GM12878 (cell line): ENCODE results near the gene SNX13. TPM values are rescaled to one million over a fixed set of nuclear protein-coding genes. Genes with fewer than 3 reads are reported as not detected.

ENCODE experiments used
- ATAC-seq: fragments of 200-7000 bp; cut with Tn5 transposase; 3 replicates; pipeline ENCODE4 v1.9.1; 2020; ENCODE audit warnings: mild to moderate bottlenecking, moderate library complexity
- BruUV-seq: library from RNA; stranded (reverse); fragments of 400-500 nt; replicated peaks from 2 replicates; lab custom pipeline; 2021; lab: Mats Ljungman, UMichigan
- CTCF ChIA-PET: fragments of 300-600 bp; sonication (Branson Sonifier 250); formaldehyde crosslinking; extraction: SDS; loops from one replicate; lab custom pipeline; 2021; ENCODE audit warnings: inconsistent platforms; lab: Yijun Ruan, JAX
- POLR2A ChIA-PET: fragments of 350-600 bp; formaldehyde crosslinking; extraction: SDS; loops from one replicate; lab custom pipeline; 2021; ENCODE audit warnings: inconsistent platforms; lab: Charles Lee
- RAD21 ChIA-PET: fragments of 300-600 bp; sonication (Branson Sonifier 250); formaldehyde crosslinking; loops from one replicate; lab custom pipeline; 2023; ENCODE audit warnings: antibody characterized with exemption; ENCODE audit not compliant: unreplicated experiment; lab: Charles Lee
- SMC1A ChIA-PET: fragments of 300-600 bp; sonication (Branson Sonifier 250); formaldehyde crosslinking; loops from one replicate; lab custom pipeline; 2023; ENCODE audit not compliant: unreplicated experiment, uncharacterized antibody; lab: Charles Lee
- DNase-seq: peaks from one replicate; pipeline ENCODE4 v3.0.0-alpha.2; 2011; ENCODE audit warnings: low read depth, low spot score
- FAIRE-seq: peaks from 3 replicates; lab custom pipeline; 2011; peaks lifted over from hg19 to GRCh38; lab: Jason Lieb, UNC
- H2AFZ ChIP-seq: 2 replicates; pipeline ENCODE4 v1.6.0; 2011; ENCODE audit warnings: low read depth, low read length, control low read depth; ENCODE audit not compliant: control insufficient read depth
- H3K27ac ChIP-seq: 2 replicates; pipeline ENCODE4 v1.5.1; 2011; ENCODE audit warnings: control low read depth; ENCODE audit not compliant: control insufficient read depth, insufficient read depth
- H3K27me3 ChIP-seq, 2 experiments: replicated peaks in 1 of 2; 2 replicates each; pipeline versions ENCODE4 v1.6.0 to v1.6.1; 2011; ENCODE audit warnings: low read length in 1 of 2; ENCODE audit not compliant: control insufficient read depth in 2 of 2, insufficient read depth in 2 of 2
- H3K36me3 ChIP-seq, 2 experiments: 2 replicates each; pipeline ENCODE4 v1.5.1; 2011; ENCODE audit warnings: low read length in 1 of 2; ENCODE audit not compliant: control insufficient read depth in 2 of 2, insufficient read depth in 2 of 2
- H3K4me1 ChIP-seq: 2 replicates; pipeline ENCODE4 v1.6.1; 2011; ENCODE audit warnings: mild to moderate bottlenecking, low read length, moderate library complexity, mixed read lengths; ENCODE audit not compliant: control insufficient read depth, insufficient read depth
- H3K4me2 ChIP-seq: 2 replicates; pipeline ENCODE4 v1.6.0; 2011; ENCODE audit warnings: control low read depth; ENCODE audit not compliant: control insufficient read depth, insufficient read depth
- H3K4me3 ChIP-seq: fragments of 200-600 bp; sonication (generic); 2 replicates; pipeline ENCODE4 v1.5.1; 2016
- H3K79me2 ChIP-seq: 2 replicates; pipeline ENCODE4 v1.6.0; 2011; ENCODE audit warnings: low read length; ENCODE audit not compliant: control insufficient read depth, insufficient read depth
- H3K9ac ChIP-seq: 2 replicates; pipeline ENCODE4 v1.8.0; 2011; ENCODE audit warnings: low read length, control low read depth, mixed read lengths; ENCODE audit not compliant: control insufficient read depth, insufficient read depth
- H3K9me3 ChIP-seq: replicated peaks from 3 replicates; pipeline ENCODE4 v1.5.1; 2011; ENCODE audit warnings: mild to moderate bottlenecking, low read length; ENCODE audit not compliant: control insufficient read depth, insufficient read depth
- H4K20me1 ChIP-seq: 2 replicates; pipeline ENCODE4 v1.6.0; 2011; ENCODE audit not compliant: control insufficient read depth, insufficient read depth
- ATF7 ChIP-seq: fragments of 450-650 bp; IDR thresholded peaks from 2 replicates; pipeline ENCODE4 v1.6.1; 2016; ENCODE audit warnings: low read depth, mild to moderate bottlenecking
- E2F8 ChIP-seq: fragments of 450-650 bp; IDR thresholded peaks from 2 replicates; pipeline ENCODE4 v1.6.1; 2018; ENCODE audit warnings: mild to moderate bottlenecking, low read depth, moderate library complexity; ENCODE audit not compliant: partially characterized antibody
- EZH2 ChIP-seq: IDR thresholded peaks from 2 replicates; pipeline ENCODE4 v1.6.1; 2012; ENCODE audit warnings: low read depth, mild to moderate bottlenecking, control low read depth, inconsistent platforms, low read length, borderline replicate concordance; ENCODE audit not compliant: control insufficient read depth
- JUND ChIP-seq: IDR thresholded peaks from 2 replicates; pipeline ENCODE4 v1.6.1; 2012; ENCODE audit warnings: low read depth, mild to moderate bottlenecking, low read length, improper control_type of control experiment, moderate library complexity
- MEF2A ChIP-seq: IDR thresholded peaks from 2 replicates; pipeline ENCODE4 v1.6.1; 2011; ENCODE audit warnings: low read depth, mild to moderate bottlenecking, low read length, moderate library complexity; ENCODE audit not compliant: insufficient read depth
- NR2F1 ChIP-seq: fragments of 450-650 bp; conservative IDR thresholded peaks from 2 replicates; pipeline ENCODE4 v1.6.1; 2017; ENCODE audit warnings: mild to moderate bottlenecking
- RAD21 ChIP-seq: IDR thresholded peaks from 2 replicates; pipeline ENCODE4 v1.6.1; 2011; ENCODE audit warnings: mild to moderate bottlenecking, low read depth, low read length, moderate library complexity; ENCODE audit not compliant: insufficient read depth
- RBBP5 ChIP-seq: fragments of 200-600 bp; sonication (generic); conservative IDR thresholded peaks from 2 replicates; pipeline ENCODE4 v1.6.1; 2016
- RUNX3 ChIP-seq: IDR thresholded peaks from 2 replicates; pipeline ENCODE4 v1.6.1; 2012; ENCODE audit warnings: low read length, inconsistent platforms
- SUPT20H ChIP-seq: IDR thresholded peaks from 2 replicates; pipeline ENCODE4 v1.6.1; 2011; ENCODE audit warnings: low read depth, mild to moderate bottlenecking, low read length, moderate library complexity, borderline replicate concordance; ENCODE audit not compliant: control insufficient read depth
- ZNF24 ChIP-seq: fragments of 450-650 bp; IDR thresholded peaks from 2 replicates; pipeline ENCODE4 v1.6.1; 2017; ENCODE audit warnings: antibody characterized with exemption, mild to moderate bottlenecking
- WGBS: methylation state at CpG from one replicate; pipeline ENCODE4 v1.1.6; 2016; ENCODE audit warnings: low lambda C conversion rate; ENCODE audit not compliant: insufficient replicate concordance, insufficient coverage; ENCODE audit errors: missing lambda C conversion rate; 5-methylcytosine and 5-hydroxymethylcytosine counted together
- in situ Hi-C: fragments of 300-500 bp; cut with MboI; formaldehyde crosslinking; loops from 9 replicates; pipeline ENCODE4 v1.14.3; 2018; ENCODE audit warnings: mixed read lengths
- intact Hi-C: fragments of 100-400 bp; cut with micrococcal nuclease; formaldehyde crosslinking; loops from one replicate; pipeline ENCODE4 v1.14.2; 2022; ENCODE audit not compliant: unreplicated experiment
- polyA plus RNA-seq, 11 experiments: library from polyadenylated mRNA; depleted of rRNA in 4 of 11; unstranded in 6 of 11; stranded (reverse) in 5 of 11; fragments of >200 nt; fragmentation: Nextera tagmentation in 4 of 11; fragmentation: Illumina TruSeq in 1 of 11; extraction: Ambion mirVana in 4 of 11; extraction: Trizol in 1 of 11; gene quantifications; 1 replicate in 1 of 11; 2 replicates in 10 of 11; pipeline versions ENCODE4 v1.2.1 to v1.2.3, GENCODE V29; 2011 to 2016; ENCODE audit warnings: inconsistent platforms in 2 of 11, missing spikeins in 2 of 11, low read depth in 1 of 11
- total RNA-seq, 4 experiments: library from RNA; depleted of rRNA in 3 of 4; stranded (reverse); fragments of >200 nt in 3 of 4; fragmentation: Illumina TruSeq in 1 of 4; extraction: Trizol in 1 of 4; gene quantifications; 2 replicates each; pipeline versions ENCODE4 v1.2.1 to v1.2.3, GENCODE V29; 2013 to 2021

SNX13 gene
- total and polyA plus RNA-seq, 10 of the 15 experiments (the other 5 are each of a cell fraction or from before 2014, with no cell fraction given): 2.2 to 17.1 (median 11.9) TPM

- no peak overlapping the region for H3K27ac ChIP-seq
- POLR2A ChIA-PET: no interaction called here
- CTCF ChIA-PET: interaction anchor here (0.8 to 3.0 kb wide), 4 partner anchors 9 to 165 kb away, joined by 3 to 28 read pairs (median 5); no protein-coding TSS in a partner anchor
Observed at GRCh38 chr7:17936321-17936720, 4.0 kb downstream of the SNX13 start.

GRCh38 chr7:17934612-17935240, 5.6 kb downstream of the SNX13 start:
- 98% methylated on average over 2 of the region's 2 CpGs for WGBS
- ChIA-PET POLR2A (no interaction called here), SMC1A (interaction anchor here (0.6 to 0.8 kb wide), 2 partner anchors 26 to 59 kb away, joined by 3 read pairs; no protein-coding TSS in a partner anchor), CTCF (interaction anchor here (0.8 kb wide), 1 partner anchor 633 kb away, joined by 3 read pairs; no protein-coding TSS in a partner anchor), RAD21 (interaction anchor here (1.3 kb wide), 1 partner anchor 165 kb away, joined by 3 read pairs; no protein-coding TSS in a partner anchor)
- in situ Hi-C loops: no loop called here
- H3K79me2 ChIP-seq: peaks cover 40% of the 10 kb centered on the region
- H3K36me3 ChIP-seq: no peaks in the 10 kb centered on the region
- intact Hi-C loops: no loop called here
- 0 out of 2 replicates have a peak overlapping the region, but pooled peaks have one; percentile 28 for H3K4me3 ChIP-seq
- peak overlapping the region; percentile 62 for H3K4me2 ChIP-seq
- no peaks in the 10 kb centered on the region; the same call in 2 of the 3 replicates for H3K9me3 ChIP-seq
- H3K27me3 ChIP-seq: no peaks in the 10 kb centered on the region
- TF ChIP-seq SUPT20H: no peak
- peak; percentile 35; the same call in 1 of the 2 replicates for TF ChIP-seq RUNX3
- no peak for TF ChIP-seq EZH2
- no peak for TF ChIP-seq MEF2A
- TF ChIP-seq E2F8: no peak
- no peak for TF ChIP-seq RBBP5
- no peak overlapping the region for H3K9ac ChIP-seq
- ATAC-seq (no peak), DNase-seq (no peak), FAIRE-seq (no peak)
- no TSS peak for BruUV-seq
- H3K4me1 ChIP-seq: peaks cover 23% of the 10 kb centered on the region
- no peak overlapping the region for H2AFZ ChIP-seq
- H4K20me1 ChIP-seq: no peaks in the 10 kb centered on the region
- H3K27ac ChIP-seq: no peak overlapping the region

More at GRCh38 chr7:17936321-17936720, 4.0 kb downstream of the SNX13 start:
- no peak for FAIRE-seq
- H3K36me3 ChIP-seq: no peaks in the 10 kb centered on the region
- RAD21 ChIA-PET: interaction anchor here (0.6 to 1.4 kb wide), 2 partner anchors 151 to 164 kb away, joined by 3 to 5 read pairs; no protein-coding TSS in a partner anchor
- SMC1A ChIA-PET: interaction anchor here (0.6 to 2.7 kb wide), 5 partner anchors 10 to 1484 kb away, joined by 3 to 18 read pairs (median 6); no protein-coding TSS in a partner anchor
- no peaks in the 10 kb centered on the region; the same call in 2 of the 3 replicates for H3K9me3 ChIP-seq
- H3K4me2 ChIP-seq: no peak overlapping the region
- intact Hi-C loops (no loop called here), in situ Hi-C loops (no loop called here)
- H3K79me2 ChIP-seq: peaks cover 42% of the 10 kb centered on the region
- TF ChIP-seq NR2F1 (no peak), ZNF24 (no peak), SUPT20H (no peak), JUND (no peak), ATF7 (no peak), RAD21 (no peak)
- no peak overlapping the region for H3K4me3 ChIP-seq
- H3K4me1 ChIP-seq: peaks cover 19% of the 10 kb centered on the region
- no peak for DNase-seq
- no peak for ATAC-seq
- 96% methylated on average over 1 of the region's 1 CpG for WGBS
- BruUV-seq: no TSS peak
- no peaks in the 10 kb centered on the region for H4K20me1 ChIP-seq
- no peak overlapping the region for H2AFZ ChIP-seq
- H3K9ac ChIP-seq: no peak overlapping the region
- H3K27me3 ChIP-seq: no peaks in the 10 kb centered on the region
